ENCODE results near the gene S100A6.

DNA sequence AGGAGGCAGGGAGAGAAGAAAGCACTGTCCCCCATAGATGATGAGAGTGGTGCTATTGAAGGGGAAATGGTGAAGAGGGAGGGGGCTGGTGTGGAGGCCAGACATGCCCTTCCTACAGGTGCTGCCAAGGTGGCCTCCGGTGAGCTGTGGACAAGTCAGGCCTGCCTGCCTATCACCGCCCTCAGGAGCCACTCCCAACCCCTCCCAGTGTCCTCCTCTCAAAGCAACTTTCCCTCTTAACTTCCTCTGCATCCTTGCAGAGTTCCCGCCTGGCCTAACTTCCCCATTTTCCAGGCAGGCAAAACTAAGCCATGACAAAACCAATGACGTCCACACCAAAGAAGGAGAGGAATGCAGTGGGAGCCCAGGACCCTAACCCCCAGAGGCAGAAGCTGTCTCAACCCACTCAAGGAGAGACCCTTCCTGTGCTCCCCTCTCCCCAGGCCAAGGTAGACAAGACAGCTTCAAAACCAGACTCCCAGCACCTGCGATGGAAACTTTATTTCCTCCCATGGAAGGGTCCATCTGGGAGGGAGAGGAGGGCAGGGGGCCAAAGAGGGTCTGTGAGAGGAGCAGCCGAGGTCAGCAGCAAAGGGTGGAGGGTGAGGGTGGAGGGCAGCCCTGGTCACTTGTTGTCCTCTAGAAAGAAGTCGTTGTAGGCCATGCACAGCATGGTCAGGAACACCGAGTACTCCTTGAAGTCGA is 1.0 kb upstream of the S100A6 start:
- peak in 2 of 3 donors; percentile 67 to 73 for TF ChIP-seq POLR2AphosphoS5 (IDR thresholded peaks at IDR 0.05)
- TF ChIP-seq, protein P1, sequence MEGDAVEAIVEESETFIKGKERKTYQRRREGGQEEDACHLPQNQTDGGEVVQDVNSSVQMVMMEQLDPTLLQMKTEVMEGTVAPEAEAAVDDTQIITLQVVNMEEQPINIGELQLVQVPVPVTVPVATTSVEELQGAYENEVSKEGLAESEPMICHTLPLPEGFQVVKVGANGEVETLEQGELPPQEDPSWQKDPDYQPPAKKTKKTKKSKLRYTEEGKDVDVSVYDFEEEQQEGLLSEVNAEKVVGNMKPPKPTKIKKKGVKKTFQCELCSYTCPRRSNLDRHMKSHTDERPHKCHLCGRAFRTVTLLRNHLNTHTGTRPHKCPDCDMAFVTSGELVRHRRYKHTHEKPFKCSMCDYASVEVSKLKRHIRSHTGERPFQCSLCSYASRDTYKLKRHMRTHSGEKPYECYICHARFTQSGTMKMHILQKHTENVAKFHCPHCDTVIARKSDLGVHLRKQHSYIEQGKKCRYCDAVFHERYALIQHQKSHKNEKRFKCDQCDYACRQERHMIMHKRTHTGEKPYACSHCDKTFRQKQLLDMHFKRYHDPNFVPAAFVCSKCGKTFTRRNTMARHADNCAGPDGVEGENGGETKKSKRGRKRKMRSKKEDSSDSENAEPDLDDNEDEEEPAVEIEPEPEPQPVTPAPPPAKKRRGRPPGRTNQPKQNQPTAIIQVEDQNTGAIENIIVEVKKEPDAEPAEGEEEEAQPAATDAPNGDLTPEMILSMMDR (IDR thresholded peaks at IDR 0.05) = no peak
- TF ChIP-seq POLR2A (IDR thresholded peaks at IDR 0.05) = no peak
- no peak for TF ChIP-seq EP300 (IDR thresholded peaks at IDR 0.05; ENCODE audit: low read depth)
